Smooth muscle cell of the brain vasculature (primary cell): ENCODE measurements around the gene PNLIPRP1.

ENCODE experiments used
- DNase-seq: peaks from one replicate; pipeline ENCODE4 v3.0.0-alpha.2; 2012; ENCODE audit warnings: low read depth, low spot score

Gene PNLIPRP1

GRCh38 chr10:116631871-116632295 lies 41.1 kb downstream of the PNLIPRP1 start:
- no peak for DNase-seq

GRCh38 chr10:116632596-116633215 lies 41.9 kb downstream of the PNLIPRP1 start:
- no peak for DNase-seq

DNA sequence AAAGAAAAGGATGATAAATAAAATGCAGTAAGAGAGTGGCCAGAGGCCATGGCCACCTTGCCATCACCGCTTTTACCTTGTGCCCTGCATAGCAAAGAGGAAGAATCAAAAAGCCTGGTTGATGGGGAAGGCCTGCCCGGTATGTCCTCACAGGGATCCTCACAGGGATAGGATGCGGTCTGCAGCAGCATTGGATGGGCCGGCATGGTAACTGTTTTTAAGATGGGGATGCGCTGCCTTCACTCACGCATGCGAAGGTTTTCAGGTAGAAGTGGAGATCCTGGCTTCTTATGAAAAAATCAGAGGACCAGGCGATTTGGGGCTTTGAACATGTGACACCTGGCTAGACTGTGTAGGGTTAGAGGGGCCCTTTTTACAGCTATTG lies 42.4 kb downstream of the PNLIPRP1 start:
- no peak for DNase-seq

GRCh38 chr10:116634126-116634975 lies 43.6 kb downstream of the PNLIPRP1 start:
- DNase-seq = no peak

GRCh38 chr10:116636385-116636784 lies 45.6 kb downstream of the PNLIPRP1 start:
- no peak for DNase-seq

DNA sequence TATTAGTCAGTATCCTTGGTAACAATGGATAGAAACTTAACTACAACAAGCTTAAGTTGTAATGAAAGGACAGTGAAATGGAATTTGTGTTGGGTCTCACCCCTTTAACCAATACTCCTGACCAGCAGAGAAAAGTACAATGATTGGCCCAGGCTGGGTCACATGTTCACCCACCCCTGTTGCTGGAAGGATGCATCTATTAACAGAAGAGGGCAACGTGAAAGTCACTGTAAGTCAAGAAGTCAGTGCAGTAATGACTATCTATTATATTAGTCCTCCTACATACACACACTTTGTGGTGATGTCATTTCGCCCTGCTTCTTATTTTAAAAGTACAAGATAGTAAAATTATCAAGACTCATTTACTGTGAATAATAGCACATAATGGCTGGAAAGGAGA lies 46.2 kb downstream of the PNLIPRP1 start:
- DNase-seq = no peak

- no peak for DNase-seq
Measured at GRCh38 chr10:116637830-116638229, 47.1 kb downstream of the PNLIPRP1 start.

DNA sequence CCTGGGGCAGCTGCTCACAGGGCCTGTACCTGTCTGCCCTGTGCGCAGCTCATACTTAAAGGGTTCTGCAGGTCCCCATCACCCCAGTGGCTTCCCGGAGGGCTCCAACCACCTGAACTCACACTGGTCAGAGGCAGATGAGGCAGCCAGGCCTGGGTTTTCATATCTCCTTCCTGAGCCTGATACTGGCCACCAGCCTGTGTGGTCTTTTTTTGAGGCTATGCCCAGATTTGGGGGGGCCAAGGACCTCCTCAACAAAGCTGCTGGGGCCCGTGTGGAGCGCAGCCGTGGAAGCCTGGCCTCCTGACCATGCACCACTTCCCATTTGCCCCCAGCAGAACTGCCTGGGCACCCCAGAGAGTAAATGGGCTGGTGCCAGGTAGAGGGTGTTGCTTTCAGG lies 55.7 kb downstream of the PNLIPRP1 start:
- DNase-seq = no peak

GRCh38 chr10:116648903-116649302 lies 58.1 kb downstream of the PNLIPRP1 start:
- DNase-seq = no peak

DNA sequence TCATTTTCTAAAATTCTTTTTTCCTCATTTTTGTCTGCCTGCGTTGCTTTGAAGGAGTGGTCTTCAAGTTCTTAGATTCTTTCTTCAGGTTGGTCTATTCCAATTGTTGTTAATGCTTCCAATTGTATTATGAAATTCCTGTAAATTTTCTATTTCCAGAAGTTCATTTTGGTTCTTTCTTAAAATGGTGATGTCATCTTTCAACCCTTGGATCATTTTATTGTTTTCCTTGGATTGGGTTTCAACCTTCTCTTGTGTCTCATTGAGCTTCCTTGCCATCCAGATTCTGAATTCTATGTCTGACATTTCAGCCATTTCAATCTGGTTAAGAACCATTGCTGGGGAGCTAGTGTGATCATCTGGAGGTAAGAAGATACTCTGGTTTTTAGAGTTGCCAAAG lies 63.1 kb downstream of the PNLIPRP1 start:
- no peak for DNase-seq

GRCh38 chr10:116654816-116655215 lies 64.1 kb downstream of the PNLIPRP1 start:
- DNase-seq = no peak

- DNase-seq = no peak
Measured at GRCh38 chr10:116655568-116655967, 64.8 kb downstream of the PNLIPRP1 start.

- no peak for DNase-seq
Measured at GRCh38 chr10:116656044-116656443, 65.3 kb downstream of the PNLIPRP1 start.

DNA sequence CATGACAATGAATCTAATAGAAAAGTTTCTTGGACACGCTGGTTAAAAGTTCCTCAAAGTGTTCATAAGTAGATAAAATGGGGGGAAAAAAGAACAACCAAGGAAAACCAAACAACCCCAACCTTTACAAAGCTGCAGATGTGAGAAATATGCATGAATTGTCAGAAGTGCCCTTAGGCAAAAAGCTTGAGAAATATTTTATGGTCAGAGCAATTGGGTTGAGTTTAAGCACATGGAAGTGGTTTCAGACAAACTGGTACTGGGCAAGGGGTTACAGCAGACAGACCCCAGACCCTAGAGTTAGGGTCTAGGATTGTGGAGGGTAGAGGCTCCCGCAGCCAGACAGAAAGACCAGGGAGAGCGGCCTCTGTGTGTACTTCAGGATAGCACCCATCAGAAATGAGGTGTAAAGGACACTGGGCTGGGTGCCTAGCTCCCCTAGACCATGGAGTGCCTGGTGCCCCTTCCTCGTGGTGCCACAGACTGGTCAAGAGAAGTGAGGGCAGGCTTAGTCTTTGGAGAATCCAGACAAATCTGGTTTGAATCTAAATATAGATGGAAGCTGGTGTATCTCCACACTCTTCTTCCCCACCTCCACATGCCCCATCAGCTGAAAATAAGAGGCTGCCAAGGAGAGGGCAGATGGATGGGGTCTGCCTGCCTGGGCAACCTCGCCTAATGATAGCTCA lies 67.2 kb downstream of the PNLIPRP1 start:
- no peak for DNase-seq
